AG04449 (cell line): ENCODE results near the gene SMC1A.

Source experiments
- CTCF ChIA-PET: fragments of 350-600 bp; formaldehyde crosslinking; extraction: SDS; loops from one replicate; lab custom pipeline; 2021; ENCODE audit warnings: antibody characterized with exemption; lab: Yijun Ruan, JAX
- POLR2A ChIA-PET: fragments of 400-600, 350-600 bp; formaldehyde crosslinking; extraction: SDS; loops from one replicate; lab custom pipeline; 2020; ENCODE audit warnings: antibody characterized with exemption, inconsistent platforms; lab: Yijun Ruan, JAX
- DNase-seq: peaks from one replicate; pipeline ENCODE4 v3.0.0-alpha.2; 2010; ENCODE audit warnings: low read depth, low spot score
- H3K4me3 ChIP-seq: 2 replicates; pipeline ENCODE4 v1.5.1; 2011; ENCODE audit warnings: low read depth, mild to moderate bottlenecking, control low read depth, low read length
- CTCF ChIP-seq: IDR thresholded peaks from one replicate; pipeline ENCODE4 v1.5.1; 2011; ENCODE audit warnings: mild to moderate bottlenecking, moderate library complexity, low read length, control low read depth, inconsistent platforms; ENCODE audit not compliant: insufficient read depth; ENCODE audit errors: missing control alignments

Gene SMC1A

GRCh38 chrX:53435997-53436396, 13.5 kb upstream of the SMC1A start:
- CTCF ChIA-PET = interaction anchor here (0.6 to 5.5 kb wide), 12 partner anchors 8 to 215 kb away, joined by 3 to 55 read pairs (median 7); partner anchors contain the start of genes RIBC1 and SMC1A
- POLR2A ChIA-PET = no interaction called here
- TF ChIP-seq CTCF = peak; percentile 78
- no peak overlapping the region for H3K4me3 ChIP-seq
- DNase-seq = no peak

- CTCF ChIA-PET = interaction anchor here (1.2 to 5.5 kb wide), 3 partner anchors 12 to 121 kb away, joined by 5 to 55 read pairs (median 6); no protein-coding TSS in a partner anchor
- no peak for TF ChIP-seq CTCF
- H3K4me3 ChIP-seq = peak within 1 kb of the TSS; percentile 75
- POLR2A ChIA-PET = no interaction called here
- no peak for DNase-seq
Observed at GRCh38 chrX:53433651-53434639, 11.5 kb upstream of the SMC1A start, which contains the start of gene HSD17B10. HSD17B10 (minus strand) TSS chrX:53434370; CDS start chrX:53434345, 25 bp downstream.

- ChIA-PET POLR2A (no interaction called here), CTCF (no interaction called here)
- DNase-seq = no peak
- no peak for TF ChIP-seq CTCF
- no peak overlapping the region for H3K4me3 ChIP-seq
Observed at GRCh38 chrX:53430231-53430630, 7.8 kb upstream of the SMC1A start.

DNA sequence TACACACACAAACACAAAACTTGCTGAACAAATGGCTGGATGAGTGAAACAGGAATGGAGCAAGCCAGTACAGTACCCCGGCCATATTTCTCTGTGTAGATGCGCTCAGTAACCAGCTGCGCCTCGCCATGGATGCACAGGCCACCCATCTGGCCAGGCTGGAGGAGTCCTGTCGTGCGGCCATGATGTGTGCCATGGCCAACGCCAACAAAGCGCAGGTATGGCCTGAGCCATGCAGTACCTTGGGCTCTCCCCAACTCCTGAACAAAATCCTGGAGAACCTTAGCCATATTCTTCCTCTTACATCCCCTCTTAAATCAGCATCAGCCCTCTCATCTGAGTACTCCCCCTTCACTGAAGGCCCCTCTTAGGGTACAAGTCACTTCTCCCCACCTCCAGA, 7.3 kb upstream of the SMC1A start:
- no peak overlapping the region for H3K4me3 ChIP-seq
- TF ChIP-seq CTCF = no peak
- POLR2A ChIA-PET = no interaction called here
- no peak for DNase-seq
- CTCF ChIA-PET = no interaction called here

GRCh38 chrX:53422861-53423306, 430 bp upstream of the SMC1A start, which contains the start of gene RIBC1:
RIBC1 (plus strand) TSS chrX:53422873; CDS start chrX:53426277, 3,404 bp downstream.
- peak within 1 kb of the TSS; percentile 71 for H3K4me3 ChIP-seq
- CTCF ChIA-PET = interaction anchor here (0.8 to 2.1 kb wide), 3 partner anchors 13 to 24 kb away, joined by 5 to 10 read pairs (median 5); no protein-coding TSS in a partner anchor
- POLR2A ChIA-PET = interaction anchor here (0.7 to 0.9 kb wide), 4 partner anchors 19 to 261 kb away, joined by 3 to 4 read pairs (median 3); no protein-coding TSS in a partner anchor
- DNase-seq = no peak
- no peak for TF ChIP-seq CTCF

DNA sequence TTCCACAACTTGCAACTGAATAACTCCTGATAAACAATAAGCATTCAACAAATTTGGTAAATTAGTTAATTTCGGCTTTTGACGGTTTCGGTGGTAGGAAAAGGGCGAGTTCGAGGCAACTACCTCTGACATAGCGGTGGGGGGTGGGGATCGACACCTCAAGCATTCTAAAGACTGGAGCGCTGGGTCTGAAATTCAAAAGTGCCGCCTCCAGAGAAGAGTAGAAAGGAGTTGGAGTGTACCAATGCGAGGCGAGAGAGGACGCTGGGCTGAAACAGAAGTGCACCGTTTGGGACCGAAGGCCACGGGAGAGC, 725 bp downstream of the SMC1A start:
- DNase-seq = no peak
- POLR2A ChIA-PET = interaction anchor here (1.0 kb wide), 1 partner anchor 23 kb away, joined by 3 read pairs; no protein-coding TSS in a partner anchor
- CTCF ChIA-PET = interaction anchor here (1.0 to 1.4 kb wide), 2 partner anchors 24 to 61 kb away, joined by 3 read pairs; no protein-coding TSS in a partner anchor
- H3K4me3 ChIP-seq = peak overlapping the region; percentile 71
- no peak for TF ChIP-seq CTCF
